PC-9 (cell line): ENCODE results near the gene CCDC63. TPM values are rescaled to one million over a fixed set of nuclear protein-coding genes. Genes with fewer than 3 reads are reported as not detected.

ENCODE experiments used
- BruUV-seq: library from RNA; stranded (reverse); fragments of 400-500 nt; replicated peaks from 2 replicates; lab custom pipeline; 2021; lab: Mats Ljungman, UMichigan
- CTCF ChIA-PET: fragments of 300-600 bp; sonication (Branson Sonifier 250); formaldehyde crosslinking; loops from one replicate; lab custom pipeline; 2022; ENCODE audit warnings: antibody characterized with exemption; lab: Charles Lee
- POLR2A ChIA-PET: fragments of 300-600 bp; sonication (Branson Sonifier 250); formaldehyde crosslinking; loops from one replicate; lab custom pipeline; 2022; ENCODE audit warnings: antibody characterized with exemption; ENCODE audit not compliant: unreplicated experiment; lab: Charles Lee
- DNase-seq, 2 experiments: peaks; one replicate each; pipeline versions ENCODE4 v3.0.0 to v3.0.0-alpha.2; 2015 to 2022; ENCODE audit warnings: mixed read lengths in 1 of 2
- H2AFZ ChIP-seq: fragments of 200-600 bp; sonication (generic); 2 replicates; pipeline ENCODE4 v1.8.1; 2017; ENCODE audit warnings: antibody characterized with exemption
- H3F3A ChIP-seq: fragments of 200-600 bp; sonication (generic); 2 replicates; pipeline ENCODE4 v1.8.1; 2017; ENCODE audit warnings: antibody characterized with exemption, mild to moderate bottlenecking, low read depth; ENCODE audit not compliant: insufficient read depth
- H3K27ac ChIP-seq: fragments of 200-600 bp; sonication (generic); 2 replicates; pipeline ENCODE4 v1.6.1; 2016; ENCODE audit warnings: mixed run types
- H3K27me3 ChIP-seq: fragments of 200-600 bp; sonication (generic); 2 replicates; pipeline ENCODE4 v1.6.1; 2016; ENCODE audit warnings: low read depth, mixed run types; ENCODE audit not compliant: insufficient read depth
- H3K36me3 ChIP-seq: fragments of 200-600 bp; sonication (generic); 2 replicates; pipeline ENCODE4 v1.6.1; 2016; ENCODE audit warnings: low read depth, mixed run types
- H3K4me1 ChIP-seq: fragments of 200-600 bp; sonication (generic); replicated peaks from 2 replicates; pipeline ENCODE4 v1.6.1; 2016; ENCODE audit warnings: mixed run types; ENCODE audit not compliant: insufficient read depth
- H3K4me2 ChIP-seq: fragments of 200-600 bp; sonication (generic); 2 replicates; pipeline ENCODE4 v1.6.1; 2017; ENCODE audit warnings: mixed run types
- H3K4me3 ChIP-seq: fragments of 200-600 bp; sonication (generic); 2 replicates; pipeline ENCODE4 v1.6.1; 2016; ENCODE audit warnings: mixed run types
- H3K79me2 ChIP-seq: fragments of 200-600 bp; sonication (generic); 2 replicates; pipeline ENCODE4 v1.6.1; 2017; ENCODE audit warnings: low read depth, mixed run types
- H3K9me2 ChIP-seq: fragments of 200-600 bp; sonication (generic); 2 replicates; pipeline ENCODE4 v1.8.1; 2017; ENCODE audit warnings: mild to moderate bottlenecking; ENCODE audit not compliant: insufficient read depth
- H3K9me3 ChIP-seq: fragments of 200-600 bp; sonication (generic); 2 replicates; pipeline ENCODE4 v1.8.1; 2016; ENCODE audit warnings: low read depth; ENCODE audit not compliant: insufficient read depth
- H4K20me1 ChIP-seq: fragments of 200-600 bp; sonication (generic); 2 replicates; pipeline ENCODE4 v1.8.1; 2017; ENCODE audit not compliant: insufficient read depth
- CTCF ChIP-seq: fragments of 200-600 bp; sonication (generic); conservative IDR thresholded peaks from 2 replicates; pipeline ENCODE4 v1.6.1; 2017; ENCODE audit warnings: mixed run types, antibody characterized with exemption, mild to moderate bottlenecking, moderate library complexity
- EZH2 ChIP-seq: fragments of 200-600 bp; sonication (generic); IDR thresholded peaks from 2 replicates; pipeline ENCODE4 v1.8.0; 2017; ENCODE audit warnings: antibody characterized with exemption, low read depth
- intact Hi-C: fragments of 100-400 bp; cut with micrococcal nuclease; formaldehyde crosslinking; loops from one replicate; pipeline ENCODE4 v1.10.0; 2022; ENCODE audit not compliant: unreplicated experiment
- total RNA-seq: library from RNA; stranded (reverse); gene quantifications from 2 replicates; pipeline ENCODE4 v1.2.3, GENCODE V29; 2021

The CCDC63 gene
- total RNA-seq, 1 experiment from 2014 or later: not detected

DNA sequence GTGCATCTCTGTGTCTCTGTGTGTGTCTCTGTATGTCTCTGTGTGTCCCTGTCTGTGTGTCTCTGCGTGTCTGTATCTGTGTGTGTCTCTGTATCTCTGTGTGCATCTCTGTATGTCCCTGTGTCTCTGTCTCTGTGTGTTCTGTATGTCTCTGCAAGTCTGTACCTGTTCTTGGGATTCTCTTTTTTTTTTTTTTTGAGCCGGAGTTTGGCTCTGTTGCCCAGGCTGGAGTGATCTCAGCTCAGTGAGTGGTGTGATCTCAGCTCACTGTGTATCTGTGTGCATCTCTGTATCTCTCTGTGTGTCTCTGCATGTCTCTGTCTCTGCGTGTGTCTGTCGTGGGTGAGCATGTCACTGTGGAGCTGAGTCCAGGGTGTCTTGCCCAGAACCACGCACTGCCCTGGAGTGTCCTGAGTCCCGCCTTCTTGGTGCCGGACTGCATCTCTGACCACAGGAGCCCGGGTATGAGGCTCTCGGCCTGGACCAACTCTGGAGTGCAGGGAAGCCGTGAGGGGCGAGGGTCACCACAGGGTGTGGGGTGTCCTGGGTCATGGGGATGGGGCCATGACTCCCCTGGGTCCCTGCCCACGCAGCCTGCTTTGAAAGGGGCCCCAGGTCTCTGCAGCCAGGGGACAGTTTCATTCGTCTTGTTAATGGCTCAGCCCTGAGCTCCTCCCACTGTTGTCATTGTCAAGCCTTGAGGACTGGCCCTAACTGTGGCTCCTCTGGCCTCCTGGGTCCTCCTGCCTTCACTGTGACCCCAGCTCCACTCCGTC lies 61.8 kb downstream of the CCDC63 start:
- Histone ChIP-seq H3K9me2 (no peaks in the 10 kb centered on the region), H3K9me3 (no peaks in the 10 kb centered on the region), H3K4me2 (no peak overlapping the region), H4K20me1 (no peaks in the 10 kb centered on the region), H3K36me3 (no peaks in the 10 kb centered on the region), H3K27me3 (no peaks in the 10 kb centered on the region), H3F3A (no peaks in the 10 kb centered on the region), H3K27ac (no peak overlapping the region), H2AFZ (no peak overlapping the region), H3K79me2 (no peaks in the 10 kb centered on the region), H3K4me1 (no peaks in the 10 kb centered on the region), H3K4me3 (no peak overlapping the region)
- intact Hi-C loops: no loop called here
- CTCF ChIA-PET: interaction anchor here (0.7 kb wide), 1 partner anchor 8 kb away, joined by 5 read pairs; no protein-coding TSS in a partner anchor
- no peak for DNase-seq
- no peak for TF ChIP-seq CTCF
- no peak for TF ChIP-seq EZH2
- POLR2A ChIA-PET: no interaction called here
- BruUV-seq: no TSS peak

- CTCF ChIA-PET: interaction anchor here (0.7 kb wide), 1 partner anchor 540 kb away, joined by 3 read pairs; no protein-coding TSS in a partner anchor
- no TSS peak for BruUV-seq
Observed at GRCh38 chr12:110912263-110912662, 65.5 kb downstream of the CCDC63 start.

More at GRCh38 chr12:110912263-110912662, 65.5 kb downstream of the CCDC63 start:
- H3K27ac ChIP-seq: no peak overlapping the region
- H3K9me2 ChIP-seq: no peaks in the 10 kb centered on the region
- no peaks in the 10 kb centered on the region for H3K27me3 ChIP-seq
- no peak overlapping the region for H3K4me2 ChIP-seq
- peaks cover 14% of the 10 kb centered on the region for H3K4me1 ChIP-seq
- H2AFZ ChIP-seq: no peak overlapping the region
- intact Hi-C loops: no loop called here
- POLR2A ChIA-PET: no interaction called here
- H3K36me3 ChIP-seq: no peaks in the 10 kb centered on the region
- DNase-seq: no peak
- no peaks in the 10 kb centered on the region for H4K20me1 ChIP-seq
- no peak overlapping the region for H3K4me3 ChIP-seq
- TF ChIP-seq CTCF (no peak), EZH2 (no peak)
- no peaks in the 10 kb centered on the region for H3K79me2 ChIP-seq
- no peaks in the 10 kb centered on the region for H3K9me3 ChIP-seq
- H3F3A ChIP-seq: peaks cover 15% of the 10 kb centered on the region; the same call in 1 of the 2 replicates
